Esophagus muscularis mucosa (tissue), 4 donors: ENCODE results near the gene SLC25A1.

ENCODE experiments used
- EP300 ChIP-seq: sonication (generic); formaldehyde crosslinking; IDR thresholded peaks from one replicate; pipeline ENCODE4 v1.6.1; 2017; ENCODE audit warnings: antibody characterized with exemption
- POLR2A ChIP-seq: fragments of 450-650 bp; IDR thresholded peaks from one replicate; pipeline ENCODE4 v1.6.1; 2017; ENCODE audit warnings: antibody characterized with exemption, moderate library complexity, mild to moderate bottlenecking, low read depth
- POLR2AphosphoS5 ChIP-seq, 2 donors: sonication (generic); formaldehyde crosslinking; IDR thresholded peaks; one replicate each; pipeline ENCODE4 v1.6.1; 2017; ENCODE audit warnings: antibody characterized with exemption in 2 of 2
- TF ChIP-seq, protein P1 (sequence below), 3 experiments: fragments of 200-600 bp in 2 of 3; fragments of 450-650 bp in 1 of 3; sonication (generic) in 2 of 3; IDR thresholded peaks; one replicate each; pipeline ENCODE4 v1.5.1; 2017 to 2019; ENCODE audit warnings: antibody characterized with exemption in 3 of 3, mild to moderate bottlenecking in 2 of 3, moderate library complexity in 1 of 3

DNA sequence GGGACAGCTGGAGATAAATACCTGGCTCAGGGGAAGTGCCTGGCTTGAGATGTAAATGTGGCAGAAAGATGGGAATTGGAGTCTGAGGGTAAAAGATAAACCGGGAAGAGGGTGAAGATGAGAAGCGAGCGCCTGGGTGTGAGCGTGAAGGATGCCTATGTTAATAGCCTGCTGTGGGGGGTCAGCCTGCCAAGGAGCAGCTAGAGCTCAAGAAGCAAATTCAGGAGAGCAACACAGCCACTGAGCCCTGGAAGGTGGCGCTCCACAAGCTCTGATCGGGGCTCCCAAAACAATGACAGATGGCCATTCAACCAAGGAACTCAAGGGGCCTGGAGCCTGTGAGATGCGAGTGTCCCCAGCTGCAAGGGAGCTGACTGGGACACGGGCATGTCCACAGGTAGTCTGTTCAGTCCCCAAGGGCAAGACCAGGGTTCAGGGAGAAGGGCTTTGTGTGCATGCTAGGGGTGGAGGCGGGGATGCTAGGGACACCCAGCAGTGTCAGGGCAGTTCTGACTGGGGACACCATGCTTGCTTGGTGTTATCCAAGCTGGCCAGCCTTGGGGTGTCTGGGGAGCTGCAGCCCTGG, 31.2 kb downstream of the SLC25A1 start:
- TF ChIP-seq, protein P1, sequence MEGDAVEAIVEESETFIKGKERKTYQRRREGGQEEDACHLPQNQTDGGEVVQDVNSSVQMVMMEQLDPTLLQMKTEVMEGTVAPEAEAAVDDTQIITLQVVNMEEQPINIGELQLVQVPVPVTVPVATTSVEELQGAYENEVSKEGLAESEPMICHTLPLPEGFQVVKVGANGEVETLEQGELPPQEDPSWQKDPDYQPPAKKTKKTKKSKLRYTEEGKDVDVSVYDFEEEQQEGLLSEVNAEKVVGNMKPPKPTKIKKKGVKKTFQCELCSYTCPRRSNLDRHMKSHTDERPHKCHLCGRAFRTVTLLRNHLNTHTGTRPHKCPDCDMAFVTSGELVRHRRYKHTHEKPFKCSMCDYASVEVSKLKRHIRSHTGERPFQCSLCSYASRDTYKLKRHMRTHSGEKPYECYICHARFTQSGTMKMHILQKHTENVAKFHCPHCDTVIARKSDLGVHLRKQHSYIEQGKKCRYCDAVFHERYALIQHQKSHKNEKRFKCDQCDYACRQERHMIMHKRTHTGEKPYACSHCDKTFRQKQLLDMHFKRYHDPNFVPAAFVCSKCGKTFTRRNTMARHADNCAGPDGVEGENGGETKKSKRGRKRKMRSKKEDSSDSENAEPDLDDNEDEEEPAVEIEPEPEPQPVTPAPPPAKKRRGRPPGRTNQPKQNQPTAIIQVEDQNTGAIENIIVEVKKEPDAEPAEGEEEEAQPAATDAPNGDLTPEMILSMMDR (IDR thresholded peaks at IDR 0.05), result no peak
- no peak for TF ChIP-seq EP300
- no peak for TF ChIP-seq POLR2AphosphoS5 (IDR thresholded peaks at IDR 0.05)
- TF ChIP-seq POLR2A, result no peak
